Fibroblast of lung (primary cell): ENCODE measurements around the gene SORCS2. TPM values are rescaled to one million over a fixed set of nuclear protein-coding genes. Genes with fewer than 3 reads are reported as not detected.

Source experiments
- DNase-seq, 2 donors: peaks; one replicate each; pipeline versions ENCODE4 v3.0.0 to v3.0.0-alpha.2; 2010; ENCODE audit warnings: low read depth in 2 of 2
- H2AFZ ChIP-seq: 2 replicates; pipeline ENCODE4 v1.5.1; 2012; ENCODE audit warnings: low read length, control low read depth, inconsistent platforms
- H3K27ac ChIP-seq: 2 replicates; pipeline ENCODE4 v1.5.1; 2011; ENCODE audit warnings: low read length, control low read depth; ENCODE audit not compliant: insufficient read depth
- H3K27me3 ChIP-seq: 2 replicates; pipeline ENCODE4 v1.5.1; 2011; ENCODE audit warnings: mild to moderate bottlenecking, low read length; ENCODE audit not compliant: control insufficient read depth, insufficient read depth
- H3K36me3 ChIP-seq: 2 replicates; pipeline ENCODE4 v1.5.1; 2011; ENCODE audit warnings: low read length; ENCODE audit not compliant: control insufficient read depth, insufficient read depth
- H3K4me1 ChIP-seq: 2 replicates; pipeline ENCODE4 v1.5.1; 2011; ENCODE audit warnings: low read length; ENCODE audit not compliant: control insufficient read depth, insufficient read depth; ENCODE audit errors: extremely low read depth
- H3K4me2 ChIP-seq: 2 replicates; pipeline ENCODE4 v1.5.1; 2011; ENCODE audit warnings: low read length, control low read depth; ENCODE audit not compliant: insufficient read depth; ENCODE audit errors: extremely low read depth
- H3K4me3 ChIP-seq, 4 experiments: fragments of 200-600 bp in 1 of 4; sonication (generic) in 1 of 4; replicated peaks in 1 of 4; 2 replicates each; pipeline ENCODE4 v1.5.1; 2011 to 2016; ENCODE audit warnings: low read length in 4 of 4, low read depth in 3 of 4, mild to moderate bottlenecking in 3 of 4, control low read depth in 2 of 4, inconsistent platforms in 1 of 4, mixed read lengths in 1 of 4; ENCODE audit not compliant: insufficient read depth in 1 of 4; ENCODE audit errors: control extremely low read depth in 1 of 4
- H3K79me2 ChIP-seq: 2 replicates; pipeline ENCODE4 v1.5.1; 2012; ENCODE audit warnings: mild to moderate bottlenecking, low read length, inconsistent platforms; ENCODE audit not compliant: control insufficient read depth, insufficient read depth
- H3K9ac ChIP-seq: 2 replicates; pipeline ENCODE4 v1.5.1; 2011; ENCODE audit warnings: mild to moderate bottlenecking, low read length, control low read depth; ENCODE audit not compliant: insufficient read depth
- H3K9me3 ChIP-seq: 2 replicates; pipeline ENCODE4 v1.5.1; 2012; ENCODE audit warnings: low read depth, low read length; ENCODE audit not compliant: control insufficient read depth, insufficient read depth
- H4K20me1 ChIP-seq: 2 replicates; pipeline ENCODE4 v1.5.1; 2011; ENCODE audit warnings: low read length; ENCODE audit not compliant: control insufficient read depth, insufficient read depth; ENCODE audit errors: extremely low read depth
- EZH2 ChIP-seq: IDR thresholded peaks from 2 replicates; pipeline ENCODE4 v1.5.1; 2012; ENCODE audit warnings: low read length, control low read depth, mild to moderate bottlenecking; ENCODE audit errors: missing control alignments
- polyA plus RNA-seq, 2 donors: library from polyadenylated mRNA; depleted of rRNA in 1 of 2; stranded (reverse) in 1 of 2; unstranded in 1 of 2; fragments of >200 nt; gene quantifications; 2 replicates each; pipeline ENCODE4 v1.2.1, GENCODE V29; 2011 to 2012; ENCODE audit warnings: missing spikeins in 1 of 2
- total RNA-seq: library from RNA; depleted of rRNA; stranded (reverse); fragments of >200 nt; gene quantifications from 2 replicates; pipeline ENCODE4 v1.2.1, GENCODE V29; 2014
- TF ChIP-seq, protein P1 (sequence below), 2 donors: IDR thresholded peaks in 1 of 2; conservative IDR thresholded peaks in 1 of 2; 1 replicate in 1 of 2; 2 replicates in 1 of 2; pipeline ENCODE4 v1.5.1; 2011 to 2012; ENCODE audit warnings: low read length in 2 of 2, control low read depth in 1 of 2, inconsistent platforms in 1 of 2, low read depth in 1 of 2, mild to moderate bottlenecking in 1 of 2

Gene SORCS2
- total and polyA plus RNA-seq, 2 donors (not counting 1 experiment from before 2014, with no cell fraction given), result 0.17 to 0.41 TPM

DNA sequence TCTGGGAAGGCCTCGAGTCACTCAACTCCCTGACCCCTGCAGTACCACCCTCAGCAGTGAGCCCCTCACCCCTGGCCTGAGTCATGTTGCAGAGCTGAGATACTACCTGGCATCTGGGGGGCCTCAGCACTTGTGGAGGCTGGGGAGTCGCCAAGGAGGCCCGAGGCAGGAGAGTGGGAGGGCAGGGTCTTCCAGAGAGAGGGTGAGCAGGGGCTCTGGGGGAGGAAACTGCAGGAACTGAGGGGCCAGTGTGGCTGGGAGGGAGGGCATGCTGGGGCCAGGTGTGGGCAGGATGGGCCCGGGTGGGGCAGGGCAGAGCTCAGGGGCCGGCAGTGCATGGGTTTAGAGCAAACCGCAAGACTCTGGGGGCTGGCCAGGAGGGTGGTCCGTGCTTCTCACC is 59.7 kb downstream of the SORCS2 start:
- Histone ChIP-seq H3K27me3 (peaks cover 12% of the 10 kb centered on the region), H3K27ac (no peak overlapping the region), H4K20me1 (no peaks in the 10 kb centered on the region), H3K4me3 (no peak overlapping the region), H3K79me2 (no peaks in the 10 kb centered on the region), H3K9ac (no peak overlapping the region), H3K9me3 (no peaks in the 10 kb centered on the region), H2AFZ (no peak overlapping the region), H3K4me2 (no peak overlapping the region), H3K4me1 (no peaks in the 10 kb centered on the region), H3K36me3 (no peaks in the 10 kb centered on the region)
- no peak for DNase-seq
- TF ChIP-seq, protein P1, sequence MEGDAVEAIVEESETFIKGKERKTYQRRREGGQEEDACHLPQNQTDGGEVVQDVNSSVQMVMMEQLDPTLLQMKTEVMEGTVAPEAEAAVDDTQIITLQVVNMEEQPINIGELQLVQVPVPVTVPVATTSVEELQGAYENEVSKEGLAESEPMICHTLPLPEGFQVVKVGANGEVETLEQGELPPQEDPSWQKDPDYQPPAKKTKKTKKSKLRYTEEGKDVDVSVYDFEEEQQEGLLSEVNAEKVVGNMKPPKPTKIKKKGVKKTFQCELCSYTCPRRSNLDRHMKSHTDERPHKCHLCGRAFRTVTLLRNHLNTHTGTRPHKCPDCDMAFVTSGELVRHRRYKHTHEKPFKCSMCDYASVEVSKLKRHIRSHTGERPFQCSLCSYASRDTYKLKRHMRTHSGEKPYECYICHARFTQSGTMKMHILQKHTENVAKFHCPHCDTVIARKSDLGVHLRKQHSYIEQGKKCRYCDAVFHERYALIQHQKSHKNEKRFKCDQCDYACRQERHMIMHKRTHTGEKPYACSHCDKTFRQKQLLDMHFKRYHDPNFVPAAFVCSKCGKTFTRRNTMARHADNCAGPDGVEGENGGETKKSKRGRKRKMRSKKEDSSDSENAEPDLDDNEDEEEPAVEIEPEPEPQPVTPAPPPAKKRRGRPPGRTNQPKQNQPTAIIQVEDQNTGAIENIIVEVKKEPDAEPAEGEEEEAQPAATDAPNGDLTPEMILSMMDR (conservative IDR thresholded peaks at IDR 0.05 in 1 of 2, IDR thresholded peaks at IDR 0.05 in 1 of 2; ENCODE audit: low read depth in 1 of 2, low read length in 2 of 2), result no peak
- no peak for TF ChIP-seq EZH2

DNA sequence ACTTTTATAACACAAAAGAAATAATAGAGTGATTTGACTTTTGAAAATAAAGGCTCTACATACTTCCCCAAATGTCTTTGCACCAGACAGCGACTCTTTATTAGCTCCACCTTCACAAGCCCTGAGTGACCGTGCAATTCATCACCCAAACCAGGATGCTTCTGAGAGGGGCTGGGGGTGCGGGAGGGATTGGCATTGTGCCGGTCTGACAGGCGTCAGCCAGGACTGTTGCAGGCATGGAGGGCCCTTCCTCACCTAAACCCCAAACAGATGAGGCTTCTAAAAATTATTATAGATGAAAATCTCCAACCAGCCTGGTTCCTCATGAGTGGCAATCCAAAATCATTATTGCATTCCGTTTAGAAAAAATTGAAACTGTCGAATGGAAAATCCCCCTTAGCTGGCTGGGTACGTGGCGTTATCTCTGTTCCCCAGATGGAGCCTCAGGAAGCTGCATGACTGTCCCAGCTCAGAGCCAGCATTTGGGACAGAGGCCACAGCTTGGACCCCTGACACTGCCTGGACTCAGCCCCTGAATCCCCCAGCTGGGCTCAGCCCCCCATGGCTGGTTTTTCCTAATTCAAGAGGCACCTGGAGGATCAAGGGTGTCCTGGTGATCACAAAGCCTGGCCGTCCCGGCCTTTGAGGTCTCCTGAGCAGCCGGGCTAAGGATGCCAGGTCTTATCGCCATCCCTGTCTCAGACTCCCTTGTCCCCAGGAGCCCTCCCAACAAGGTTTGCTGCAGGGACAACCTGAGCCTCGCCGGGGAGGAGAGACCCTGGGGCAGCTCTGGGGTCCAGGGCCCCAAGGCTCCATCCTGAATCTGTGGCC is 60.4 kb downstream of the SORCS2 start:
- Histone ChIP-seq H3K27ac (no peak overlapping the region), H3K4me3 (no peak overlapping the region), H3K36me3 (no peaks in the 10 kb centered on the region), H3K27me3 (peaks cover 16% of the 10 kb centered on the region), H4K20me1 (no peaks in the 10 kb centered on the region), H3K9me3 (no peaks in the 10 kb centered on the region), H3K4me1 (no peaks in the 10 kb centered on the region), H3K9ac (no peak overlapping the region), H2AFZ (no peak overlapping the region), H3K79me2 (no peaks in the 10 kb centered on the region), H3K4me2 (no peak overlapping the region)
- TF ChIP-seq EZH2, result no peak
- TF ChIP-seq, protein P1 (conservative IDR thresholded peaks at IDR 0.05 in 1 of 2, IDR thresholded peaks at IDR 0.05 in 1 of 2; ENCODE audit: low read depth in 1 of 2, low read length in 2 of 2), result no peak
- no peak for DNase-seq

DNA sequence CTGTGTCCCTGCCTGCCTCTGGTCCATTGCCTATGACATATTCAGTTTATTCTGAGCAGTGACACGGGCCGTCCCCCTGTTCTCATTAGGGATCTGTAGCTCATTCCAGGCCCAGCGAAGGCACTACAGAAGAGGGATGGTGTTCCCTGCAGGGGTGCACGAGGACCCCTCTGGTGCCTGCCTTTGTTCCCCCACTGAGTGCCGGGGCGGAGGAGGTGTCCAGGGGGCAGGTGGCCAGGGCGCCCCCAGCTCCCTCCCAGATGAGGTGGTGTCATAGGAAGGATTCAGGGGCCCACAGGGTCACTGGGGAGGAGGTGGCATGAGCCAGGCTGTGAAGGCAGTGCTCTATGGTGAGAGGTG is 61.0 kb downstream of the SORCS2 start:
- H3K36me3 ChIP-seq, result no peaks in the 10 kb centered on the region
- no peak overlapping the region for H2AFZ ChIP-seq
- no peak for DNase-seq
- H3K9ac ChIP-seq, result no peak overlapping the region
- no peaks in the 10 kb centered on the region for H3K79me2 ChIP-seq
- peaks cover 18% of the 10 kb centered on the region for H3K27me3 ChIP-seq
- H3K27ac ChIP-seq, result no peak overlapping the region
- no peaks in the 10 kb centered on the region for H3K4me1 ChIP-seq
- no peaks in the 10 kb centered on the region for H4K20me1 ChIP-seq
- H3K4me3 ChIP-seq, result no peak overlapping the region
- TF ChIP-seq, protein P1 (conservative IDR thresholded peaks at IDR 0.05 in 1 of 2, IDR thresholded peaks at IDR 0.05 in 1 of 2; ENCODE audit: low read depth in 1 of 2, low read length in 2 of 2), result no peak
- TF ChIP-seq EZH2, result no peak
- H3K9me3 ChIP-seq, result no peaks in the 10 kb centered on the region
- H3K4me2 ChIP-seq, result no peak overlapping the region
